ENCODE data around the gene USP25. TPM values are rescaled to one million over a fixed set of nuclear protein-coding genes. Genes with fewer than 3 reads are reported as not detected.

Gene USP25
- total RNA-seq, 3 donors from 2014 or later, result 52.8 to 78.4 (median 53.0) TPM

GRCh38 chr21:15875286-15875685, 145.5 kb downstream of the USP25 start:
- Histone ChIP-seq H3K27me3 (no peaks in the 10 kb centered on the region), H3K27ac (no peak overlapping the region), H3K4me1 (no peaks in the 10 kb centered on the region), H3K4me3 (no peak overlapping the region), H3K36me3 (peaks cover 3% of the 10 kb centered on the region), H3K9me3 (peaks cover 0 to under 1% of the 10 kb centered on the region in 2 donors)
- TF ChIP-seq CTCF (IDR thresholded peaks at IDR 0.05) (no peak), POLR2A (IDR thresholded peaks at IDR 0.05) (no peak), POLR2AphosphoS5 (IDR thresholded peaks at IDR 0.05) (no peak)
- no peak for DNase-seq (ENCODE audit: low spot score in 2 of 2)
- intact Hi-C loops (cut with DNase I; ENCODE audit: low total_unique reads), result no loop called here

DNA sequence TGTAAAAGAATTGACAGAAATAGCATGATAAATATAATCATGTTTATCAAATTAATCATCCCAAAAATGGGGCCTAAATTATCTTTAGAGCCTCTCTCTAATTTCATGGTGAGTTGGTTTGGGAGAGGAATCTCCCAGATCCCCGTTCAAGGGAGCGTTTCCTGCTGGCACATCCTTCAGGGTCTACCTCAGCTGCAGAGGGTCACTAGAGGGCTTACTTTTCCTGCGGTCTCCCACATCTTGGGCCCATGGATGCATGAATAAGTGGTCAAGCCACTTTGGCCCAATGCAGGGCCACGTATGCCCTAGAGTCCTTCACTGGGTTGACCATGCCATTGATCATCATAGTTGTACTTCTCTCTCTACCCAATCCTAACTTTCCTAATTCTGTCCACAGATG, 164.1 kb downstream of the USP25 start:
- no peak overlapping the region for H3K27ac ChIP-seq

GRCh38 chr21:15894596-15894995, 164.8 kb downstream of the USP25 start:
- Histone ChIP-seq H3K4me3 (no peak overlapping the region), H3K4me1 (no peaks in the 10 kb centered on the region), H3K9me3 (no peaks in the 10 kb centered on the region), H3K36me3 (no peaks in the 10 kb centered on the region), H3K27me3 (no peaks in the 10 kb centered on the region), H3K27ac (no peak overlapping the region)
- DNase-seq (ENCODE audit: low spot score in 2 of 2), result no peak
- TF ChIP-seq POLR2AphosphoS5 (IDR thresholded peaks at IDR 0.05), result no peak
- TF ChIP-seq CTCF (IDR thresholded peaks at IDR 0.05), result peak in 1 of 3 donors; percentile 27
- no peak for TF ChIP-seq POLR2A (IDR thresholded peaks at IDR 0.05)
- intact Hi-C loops (cut with DNase I; ENCODE audit: low total_unique reads), result no loop called here

More for the DNA sequence above, 164.1 kb downstream of the USP25 start:
- Histone ChIP-seq H3K36me3 (no peaks in the 10 kb centered on the region), H3K9me3 (no peaks in the 10 kb centered on the region), H3K27me3 (no peaks in the 10 kb centered on the region), H3K4me1 (no peaks in the 10 kb centered on the region), H3K4me3 (no peak overlapping the region)
- no peak for DNase-seq (ENCODE audit: low spot score in 2 of 2)
- TF ChIP-seq POLR2A (IDR thresholded peaks at IDR 0.05) (no peak), CTCF (IDR thresholded peaks at IDR 0.05) (no peak), POLR2AphosphoS5 (IDR thresholded peaks at IDR 0.05) (no peak)
- intact Hi-C loops (cut with DNase I; ENCODE audit: low total_unique reads), result no loop called here

DNA sequence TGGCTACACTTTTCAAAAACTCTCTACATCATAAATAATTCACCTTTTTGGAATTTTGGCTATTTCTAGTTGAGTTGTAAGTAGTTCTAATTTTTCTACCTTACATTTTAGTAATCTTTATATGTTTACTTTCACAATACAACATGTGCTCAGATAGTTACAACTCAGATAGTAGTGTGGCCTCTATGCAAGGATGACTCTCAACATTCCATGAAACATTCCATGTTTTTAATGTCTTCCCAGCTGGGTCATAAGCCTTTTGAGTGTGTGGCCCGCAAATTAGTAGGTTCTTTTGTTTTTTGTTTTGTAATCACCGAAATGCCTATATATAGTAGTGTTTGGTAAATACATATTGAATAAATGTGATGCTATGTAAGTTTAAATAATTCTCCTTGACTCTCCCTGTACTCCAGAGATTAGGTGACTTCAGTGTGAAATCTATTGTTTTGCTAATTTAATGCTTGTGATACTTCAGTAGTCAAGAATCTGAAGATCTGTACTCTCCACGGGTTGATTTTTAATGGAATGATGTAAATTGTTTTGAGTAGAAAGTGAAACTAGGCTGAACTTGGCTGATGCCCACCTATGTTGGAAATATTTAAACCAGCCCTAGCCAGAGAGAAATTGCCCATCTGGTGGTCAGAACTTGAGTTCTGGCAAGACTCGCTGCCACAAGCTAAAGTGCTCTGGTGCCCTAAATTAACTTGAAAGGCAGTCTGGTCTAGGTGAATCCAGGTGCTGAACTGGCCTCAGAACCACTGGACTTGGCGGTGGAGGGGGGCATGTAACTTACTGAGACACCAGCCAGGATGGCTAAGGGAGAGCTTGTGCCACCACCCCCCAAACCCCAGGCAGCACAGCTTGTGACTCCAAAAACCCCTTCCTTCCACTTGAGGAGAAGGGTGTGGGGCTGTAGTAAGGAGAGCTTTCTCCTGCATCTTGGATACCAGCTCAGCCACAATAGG, 165.6 kb downstream of the USP25 start:
- Histone ChIP-seq H3K9me3 (peaks cover 0 to under 1% of the 10 kb centered on the region in 2 donors), H3K4me3 (no peak overlapping the region), H3K36me3 (no peaks in the 10 kb centered on the region), H3K27me3 (no peaks in the 10 kb centered on the region), H3K27ac (no peak overlapping the region), H3K4me1 (no peaks in the 10 kb centered on the region)
- no peak for DNase-seq (ENCODE audit: low spot score in 2 of 2)
- intact Hi-C loops (cut with DNase I; ENCODE audit: low total_unique reads), result no loop called here
- TF ChIP-seq POLR2AphosphoS5 (IDR thresholded peaks at IDR 0.05) (no peak), CTCF (IDR thresholded peaks at IDR 0.05) (no peak), POLR2A (IDR thresholded peaks at IDR 0.05) (no peak)

DNA sequence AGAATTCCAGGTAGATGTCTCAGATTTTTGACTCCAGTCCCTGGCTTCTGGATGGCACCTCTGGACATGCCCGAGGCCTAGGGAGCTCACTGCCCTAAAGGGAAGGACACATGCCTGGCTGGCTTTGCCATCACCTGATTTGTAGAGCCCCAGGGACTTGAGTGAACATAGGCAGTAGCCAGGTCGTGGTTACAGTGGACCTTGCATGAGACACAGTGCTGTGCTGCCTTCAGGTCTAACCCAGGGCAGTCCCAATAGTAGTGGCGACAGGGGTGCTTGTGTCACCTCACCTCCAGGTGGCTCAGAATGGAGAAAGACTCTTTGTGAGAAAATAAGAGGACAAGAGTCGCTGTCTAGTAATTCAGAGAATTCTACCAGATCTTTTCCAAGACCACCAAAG, 166.7 kb downstream of the USP25 start:
- Histone ChIP-seq H3K27ac (no peak overlapping the region), H3K36me3 (no peaks in the 10 kb centered on the region), H3K4me3 (no peak overlapping the region), H3K4me1 (no peaks in the 10 kb centered on the region), H3K9me3 (peaks cover 0 to 10% of the 10 kb centered on the region in 2 donors), H3K27me3 (no peaks in the 10 kb centered on the region)
- TF ChIP-seq CTCF (IDR thresholded peaks at IDR 0.05), result no peak
- TF ChIP-seq POLR2A (IDR thresholded peaks at IDR 0.05), result no peak
- no peak for TF ChIP-seq POLR2AphosphoS5 (IDR thresholded peaks at IDR 0.05)
- DNase-seq (ENCODE audit: low spot score in 2 of 2), result no peak
- intact Hi-C loops (cut with DNase I; ENCODE audit: low total_unique reads), result no loop called here

All from breast epithelium (tissue), 4 donors.